ENCODE results near the gene DNER. TPM values are rescaled to one million over a fixed set of nuclear protein-coding genes. Genes with fewer than 3 reads are reported as not detected.
"Not testable (repeated sequence)": the region's sequence is repeated elsewhere in the genome, so short reads cannot be mapped to it uniquely, and the experiment has no call there.

The DNER gene, protein sequence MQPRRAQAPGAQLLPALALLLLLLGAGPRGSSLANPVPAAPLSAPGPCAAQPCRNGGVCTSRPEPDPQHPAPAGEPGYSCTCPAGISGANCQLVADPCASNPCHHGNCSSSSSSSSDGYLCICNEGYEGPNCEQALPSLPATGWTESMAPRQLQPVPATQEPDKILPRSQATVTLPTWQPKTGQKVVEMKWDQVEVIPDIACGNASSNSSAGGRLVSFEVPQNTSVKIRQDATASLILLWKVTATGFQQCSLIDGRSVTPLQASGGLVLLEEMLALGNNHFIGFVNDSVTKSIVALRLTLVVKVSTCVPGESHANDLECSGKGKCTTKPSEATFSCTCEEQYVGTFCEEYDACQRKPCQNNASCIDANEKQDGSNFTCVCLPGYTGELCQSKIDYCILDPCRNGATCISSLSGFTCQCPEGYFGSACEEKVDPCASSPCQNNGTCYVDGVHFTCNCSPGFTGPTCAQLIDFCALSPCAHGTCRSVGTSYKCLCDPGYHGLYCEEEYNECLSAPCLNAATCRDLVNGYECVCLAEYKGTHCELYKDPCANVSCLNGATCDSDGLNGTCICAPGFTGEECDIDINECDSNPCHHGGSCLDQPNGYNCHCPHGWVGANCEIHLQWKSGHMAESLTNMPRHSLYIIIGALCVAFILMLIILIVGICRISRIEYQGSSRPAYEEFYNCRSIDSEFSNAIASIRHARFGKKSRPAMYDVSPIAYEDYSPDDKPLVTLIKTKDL
- polyA plus RNA-seq (2013, experiment 1 of 4): 7.8 TPM
- polyA plus RNA-seq (2013, experiment 2 of 4): 5.1 TPM
- polyA plus RNA-seq (2013, experiment 3 of 4): 8.2 TPM
- 10.8 TPM for polyA plus RNA-seq (2013, experiment 4 of 4)

DNA sequence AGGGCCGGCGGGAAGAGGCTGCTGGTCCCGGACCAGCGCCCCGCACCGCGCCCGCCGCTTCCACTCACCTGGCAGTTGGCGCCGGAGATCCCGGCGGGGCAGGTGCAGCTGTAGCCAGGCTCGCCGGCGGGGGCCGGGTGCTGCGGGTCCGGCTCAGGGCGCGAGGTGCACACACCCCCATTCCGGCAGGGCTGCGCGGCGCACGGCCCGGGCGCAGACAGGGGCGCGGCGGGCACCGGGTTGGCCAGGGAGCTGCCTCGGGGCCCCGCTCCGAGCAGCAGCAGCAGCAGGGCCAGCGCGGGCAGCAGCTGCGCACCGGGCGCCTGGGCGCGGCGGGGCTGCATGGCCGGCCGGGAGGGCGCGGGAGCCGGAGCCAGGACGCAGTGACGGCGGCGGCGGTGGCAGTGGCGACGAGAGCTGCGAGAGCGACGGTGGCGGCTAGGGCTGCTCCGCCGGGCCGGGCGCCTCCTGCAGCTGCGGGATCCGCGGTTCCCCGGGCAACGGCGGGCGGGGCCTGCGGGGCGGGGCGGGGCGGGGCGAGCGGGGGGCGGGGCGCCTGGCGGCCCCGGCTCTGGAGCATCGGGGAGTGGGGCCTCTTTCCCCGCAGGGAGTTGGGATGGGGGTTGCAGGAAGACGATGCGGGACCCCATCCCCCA is at the start of gene DNER:
Gene DNER, minus strand, starts transcription at position 476 of the 656 bp plus-strand sequence. Its CDS starts 132 bp downstream, at position 344.
- no peaks in the 10 kb centered on the region for H3K36me3 ChIP-seq (ENCODE audit: control insufficient read depth, insufficient read depth, low read length)
- H3K9me3 ChIP-seq (ENCODE audit: control insufficient read depth, low read length): no peaks in the 10 kb centered on the region
- H3K4me1 ChIP-seq (ENCODE audit: control insufficient read depth, insufficient read depth, low read length): no peaks in the 10 kb centered on the region
- no peak within 1 kb of the TSS for H3K27ac ChIP-seq (ENCODE audit: insufficient read depth, low read depth, low read length, poor library complexity, severe bottlenecking)
- peaks cover 73% of the 10 kb centered on the region for H3K27me3 ChIP-seq (ENCODE audit: control insufficient read depth, insufficient read depth, low read length, poor library complexity, severe bottlenecking)
- 0 to 1% methylated on average over 84 of the region's 84 CpGs for WGBS, 2 experiments
- H3K4me3 ChIP-seq (ENCODE audit: insufficient read depth, low read depth, low read length): peak within 1 kb of the TSS; percentile 57

DNA sequence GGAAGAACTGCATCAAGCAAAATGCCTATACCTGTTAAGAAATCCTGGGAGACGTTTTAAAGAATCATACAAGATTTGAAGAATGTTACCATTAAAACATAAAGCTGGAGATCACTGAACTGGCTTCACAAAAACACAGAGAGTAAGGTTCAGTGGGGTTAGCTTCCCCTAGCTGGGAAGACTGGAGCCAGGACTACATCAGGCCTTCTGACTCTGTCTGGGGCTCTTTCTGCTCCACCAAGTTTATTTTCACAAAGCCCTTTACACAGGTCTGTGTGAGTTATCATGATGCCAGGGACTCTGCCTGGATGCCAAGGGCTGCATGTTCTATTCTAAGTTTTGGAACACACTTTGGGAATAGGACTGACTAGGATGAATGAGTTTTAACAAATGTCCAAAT is 47.3 kb upstream of the DNER start:
- 82% methylated on average over 1 of the region's 1 CpG; no CpG with 5 or more reads in 1 of the 2 experiments for WGBS, 2 experiments
- Histone ChIP-seq H3K27ac (ENCODE audit: insufficient read depth, low read depth, low read length, poor library complexity, severe bottlenecking) (no peak overlapping the region), H3K4me3 (ENCODE audit: insufficient read depth, low read depth, low read length) (no peak overlapping the region), H3K36me3 (ENCODE audit: control insufficient read depth, insufficient read depth, low read length) (peaks cover 4% of the 10 kb centered on the region), H3K9me3 (ENCODE audit: control insufficient read depth, low read length) (no peaks in the 10 kb centered on the region), H3K4me1 (ENCODE audit: control insufficient read depth, insufficient read depth, low read length) (peaks cover 15% of the 10 kb centered on the region), H3K27me3 (ENCODE audit: control insufficient read depth, insufficient read depth, low read length, poor library complexity, severe bottlenecking) (no peaks in the 10 kb centered on the region)

DNA sequence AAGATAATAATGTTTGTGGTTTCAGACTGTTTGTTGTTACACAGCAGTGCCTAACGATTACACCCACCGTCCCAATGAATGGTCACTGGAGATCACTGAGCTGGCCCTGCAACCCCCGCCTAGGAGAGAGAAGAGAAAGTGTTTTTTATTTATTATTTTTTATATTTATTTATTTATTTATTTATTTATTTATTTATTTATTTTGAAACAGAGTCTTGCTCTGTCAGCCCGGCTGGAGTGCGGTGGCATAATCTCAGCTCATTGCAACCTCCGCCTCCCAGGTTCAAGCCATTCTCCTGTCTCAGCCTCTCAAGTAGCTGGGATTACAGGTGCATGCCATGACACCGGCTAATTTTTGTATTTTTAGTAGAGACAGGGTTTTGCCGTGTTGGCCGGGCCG is 43.1 kb upstream of the DNER start:
- not testable (repeated sequence) for H3K27me3 ChIP-seq (ENCODE audit: control insufficient read depth, insufficient read depth, low read length, poor library complexity, severe bottlenecking); H3K27ac ChIP-seq (ENCODE audit: insufficient read depth, low read depth, low read length, poor library complexity, severe bottlenecking); H3K9me3 ChIP-seq (ENCODE audit: control insufficient read depth, low read length); H3K36me3 ChIP-seq (ENCODE audit: control insufficient read depth, insufficient read depth, low read length); H3K4me1 ChIP-seq (ENCODE audit: control insufficient read depth, insufficient read depth, low read length); H3K4me3 ChIP-seq (ENCODE audit: insufficient read depth, low read depth, low read length)
- WGBS, 2 experiments: 95 to 98% methylated on average over 9 of the region's 10 CpGs

DNA sequence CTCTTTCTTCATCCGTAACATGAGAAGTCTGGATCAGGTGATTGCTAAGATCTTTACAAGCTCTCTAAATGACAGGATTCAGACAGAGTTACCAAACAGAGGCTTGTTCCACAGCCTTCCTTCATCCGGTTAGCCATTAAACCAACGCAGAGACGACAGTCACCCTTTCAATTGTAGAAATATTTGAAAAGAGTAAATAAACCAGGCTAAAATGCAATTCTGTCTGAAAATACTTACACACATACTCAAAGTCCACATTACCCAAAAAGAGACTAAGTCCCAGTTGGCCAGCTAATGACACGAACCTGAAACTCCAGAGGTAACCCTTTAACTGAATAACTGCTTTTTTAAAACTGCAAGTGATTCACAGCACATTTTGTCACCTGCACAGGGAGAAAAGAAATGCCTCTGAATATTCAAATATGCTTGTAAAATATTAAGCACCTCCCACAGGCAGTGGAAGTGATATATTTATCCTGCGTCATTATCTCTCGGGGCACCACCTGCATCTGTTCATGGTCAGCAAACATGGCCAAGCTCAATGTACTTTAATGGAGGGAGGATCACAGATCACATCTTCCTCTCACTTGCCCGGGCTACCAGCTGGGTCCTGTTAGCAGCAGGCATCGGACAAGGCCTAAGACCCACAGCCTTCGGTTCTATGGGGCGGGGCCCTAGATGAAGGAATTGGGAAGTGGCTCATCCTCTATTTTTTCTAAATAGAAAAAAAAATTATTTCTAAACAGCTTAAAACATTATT is 38.8 kb upstream of the DNER start:
- no peak overlapping the region for H3K27ac ChIP-seq (ENCODE audit: insufficient read depth, low read depth, low read length, poor library complexity, severe bottlenecking)
- H3K36me3 ChIP-seq (ENCODE audit: control insufficient read depth, insufficient read depth, low read length): no peaks in the 10 kb centered on the region
- no peaks in the 10 kb centered on the region for H3K4me1 ChIP-seq (ENCODE audit: control insufficient read depth, insufficient read depth, low read length)
- 90 to 93% methylated on average over 8 to 11 of the region's 11 CpGs for WGBS, 2 experiments
- no peaks in the 10 kb centered on the region for H3K27me3 ChIP-seq (ENCODE audit: control insufficient read depth, insufficient read depth, low read length, poor library complexity, severe bottlenecking)
- no peaks in the 10 kb centered on the region for H3K9me3 ChIP-seq (ENCODE audit: control insufficient read depth, low read length)
- no peak overlapping the region for H3K4me3 ChIP-seq (ENCODE audit: insufficient read depth, low read depth, low read length)

DNA sequence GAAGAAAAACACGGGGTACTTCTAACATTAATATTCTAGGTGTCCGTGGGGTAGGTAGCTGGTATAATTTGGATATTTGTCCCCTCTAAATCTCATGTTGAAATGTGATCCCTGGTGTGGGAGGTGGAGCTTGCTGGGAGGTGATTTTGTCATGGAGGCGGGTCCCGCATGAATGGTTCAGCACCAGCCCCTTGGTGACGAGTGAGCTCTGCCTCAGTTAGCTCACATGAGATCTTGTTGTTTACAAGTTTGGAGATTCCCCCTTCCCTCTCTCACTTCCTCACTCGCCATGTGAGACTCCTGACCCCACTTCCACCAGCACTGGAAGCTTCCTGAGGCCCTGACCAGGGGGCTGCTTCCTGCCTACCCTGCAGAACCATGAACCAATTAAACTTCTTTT is 35.4 kb upstream of the DNER start:
- no peaks in the 10 kb centered on the region for H3K9me3 ChIP-seq (ENCODE audit: control insufficient read depth, low read length)
- 92 to 94% methylated on average over 6 of the region's 6 CpGs for WGBS, 2 experiments
- no peak overlapping the region for H3K4me3 ChIP-seq (ENCODE audit: insufficient read depth, low read depth, low read length)
- H3K4me1 ChIP-seq (ENCODE audit: control insufficient read depth, insufficient read depth, low read length): no peaks in the 10 kb centered on the region
- H3K27ac ChIP-seq (ENCODE audit: insufficient read depth, low read depth, low read length, poor library complexity, severe bottlenecking): no peak overlapping the region
- H3K27me3 ChIP-seq (ENCODE audit: control insufficient read depth, insufficient read depth, low read length, poor library complexity, severe bottlenecking): no peaks in the 10 kb centered on the region
- no peaks in the 10 kb centered on the region for H3K36me3 ChIP-seq (ENCODE audit: control insufficient read depth, insufficient read depth, low read length)

DNA sequence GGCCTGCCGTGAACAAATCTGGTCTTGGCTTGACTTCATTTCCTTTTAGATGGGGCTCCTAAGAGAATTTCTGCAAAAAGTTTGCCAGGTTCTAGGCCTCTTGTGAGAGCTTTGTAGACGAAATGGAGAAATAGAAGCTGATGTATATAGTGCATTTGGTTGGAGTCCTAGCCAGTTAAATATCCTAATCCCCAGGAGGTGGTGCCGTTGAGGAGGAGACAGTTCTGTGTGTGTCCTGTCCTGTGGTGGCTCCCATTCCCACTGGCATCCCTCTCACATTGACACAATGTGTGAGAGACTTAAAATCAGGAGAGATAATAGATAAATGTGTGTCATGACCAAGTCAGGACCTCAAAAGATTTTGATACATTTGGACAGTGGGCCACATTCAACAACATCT is 34.6 kb upstream of the DNER start:
- Histone ChIP-seq H3K9me3 (ENCODE audit: control insufficient read depth, low read length) (no peaks in the 10 kb centered on the region), H3K27ac (ENCODE audit: insufficient read depth, low read depth, low read length, poor library complexity, severe bottlenecking) (no peak overlapping the region), H3K36me3 (ENCODE audit: control insufficient read depth, insufficient read depth, low read length) (no peaks in the 10 kb centered on the region), H3K27me3 (ENCODE audit: control insufficient read depth, insufficient read depth, low read length, poor library complexity, severe bottlenecking) (no peaks in the 10 kb centered on the region), H3K4me3 (ENCODE audit: insufficient read depth, low read depth, low read length) (no peak overlapping the region), H3K4me1 (ENCODE audit: control insufficient read depth, insufficient read depth, low read length) (no peaks in the 10 kb centered on the region)
- WGBS, 2 experiments: 95 to 99% methylated on average over 3 of the region's 3 CpGs

DNA sequence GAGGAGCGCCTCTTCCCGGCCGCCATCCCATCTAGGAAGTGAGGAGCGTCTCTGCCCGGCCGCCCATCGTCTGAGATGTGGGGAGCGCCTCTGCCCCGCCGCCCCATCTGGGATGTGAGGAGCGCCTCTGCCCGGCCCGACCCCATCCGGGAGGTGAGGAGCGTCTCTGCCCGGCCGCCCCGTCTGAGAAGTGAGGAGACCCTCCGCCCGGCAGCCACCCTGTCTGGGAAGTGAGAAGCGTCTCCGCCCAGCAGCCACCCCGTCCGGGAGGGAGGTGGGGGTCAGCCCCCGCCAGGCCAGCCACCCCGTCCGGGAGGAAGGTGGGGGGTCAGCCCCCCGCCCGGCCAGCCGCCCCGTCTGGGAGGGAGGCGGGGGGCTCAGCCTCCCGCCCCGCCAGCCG is 28.3 kb upstream of the DNER start:
- not testable (repeated sequence) for H3K36me3 ChIP-seq (ENCODE audit: control insufficient read depth, insufficient read depth, low read length); H3K9me3 ChIP-seq (ENCODE audit: control insufficient read depth, low read length); H3K27me3 ChIP-seq (ENCODE audit: control insufficient read depth, insufficient read depth, low read length, poor library complexity, severe bottlenecking); H3K4me1 ChIP-seq (ENCODE audit: control insufficient read depth, insufficient read depth, low read length); H3K27ac ChIP-seq (ENCODE audit: insufficient read depth, low read depth, low read length, poor library complexity, severe bottlenecking); H3K4me3 ChIP-seq (ENCODE audit: insufficient read depth, low read depth, low read length)
- WGBS, 2 experiments: 96% methylated on average over 29 to 33 of the region's 35 CpGs

DNA sequence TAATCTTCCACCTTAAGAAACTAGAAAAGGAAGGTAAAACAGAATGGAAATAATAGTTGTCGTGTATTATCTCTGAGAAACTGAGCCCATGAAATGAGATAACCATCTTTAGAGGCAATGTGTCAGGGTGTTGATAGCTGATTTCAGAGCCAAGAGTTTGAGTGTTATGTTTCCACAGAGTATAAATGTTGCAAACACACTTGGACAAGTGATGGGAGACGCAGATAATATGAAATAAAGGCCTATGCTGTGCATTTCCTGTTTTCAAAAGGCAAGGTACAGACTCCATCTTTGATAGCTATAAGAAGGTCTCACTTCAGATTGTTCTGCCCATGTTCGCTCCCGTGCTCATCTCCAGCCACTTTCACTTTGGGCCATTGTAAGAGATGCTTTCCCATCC is 25.9 kb upstream of the DNER start:
- Histone ChIP-seq H3K27me3 (ENCODE audit: control insufficient read depth, insufficient read depth, low read length, poor library complexity, severe bottlenecking) (no peaks in the 10 kb centered on the region), H3K4me1 (ENCODE audit: control insufficient read depth, insufficient read depth, low read length) (no peaks in the 10 kb centered on the region), H3K27ac (ENCODE audit: insufficient read depth, low read depth, low read length, poor library complexity, severe bottlenecking) (no peak overlapping the region), H3K9me3 (ENCODE audit: control insufficient read depth, low read length) (no peaks in the 10 kb centered on the region), H3K36me3 (ENCODE audit: control insufficient read depth, insufficient read depth, low read length) (no peaks in the 10 kb centered on the region), H3K4me3 (ENCODE audit: insufficient read depth, low read depth, low read length) (no peak overlapping the region)
- 91 to 96% methylated on average over 4 of the region's 4 CpGs for WGBS, 2 experiments

DNA sequence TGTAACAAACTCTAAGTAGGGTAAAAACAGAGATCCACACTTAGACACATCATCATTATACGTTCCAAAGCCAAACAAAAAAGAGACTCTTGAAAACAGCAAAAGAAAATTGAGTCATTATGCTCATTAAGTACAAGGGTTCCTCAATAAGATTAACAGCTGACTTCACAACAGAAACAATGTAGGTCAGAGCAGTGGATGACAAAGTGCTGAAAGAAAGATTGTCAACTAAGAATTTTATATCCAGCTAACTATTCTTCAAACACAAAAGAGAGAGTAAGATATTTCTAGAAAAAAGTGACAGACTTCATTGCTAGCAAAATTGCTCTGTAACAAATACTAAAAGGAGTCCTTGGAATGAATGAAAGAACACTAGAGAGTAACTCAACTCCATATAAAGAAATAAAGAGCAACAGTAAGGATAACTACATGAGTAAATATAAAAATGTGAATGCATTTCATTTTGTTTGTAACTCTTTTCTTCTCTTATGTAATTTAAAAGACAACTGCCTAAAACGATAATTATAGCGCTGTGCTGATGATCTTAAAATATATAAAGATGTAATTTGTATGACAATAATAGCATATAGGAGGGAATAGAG is 23.8 kb upstream of the DNER start:
- H3K4me1 ChIP-seq (ENCODE audit: control insufficient read depth, insufficient read depth, low read length): no peaks in the 10 kb centered on the region
- no peaks in the 10 kb centered on the region for H3K27me3 ChIP-seq (ENCODE audit: control insufficient read depth, insufficient read depth, low read length, poor library complexity, severe bottlenecking)
- 69 to 80% methylated on average over 1 to 3 of the region's 3 CpGs for WGBS, 2 experiments
- no peak overlapping the region for H3K27ac ChIP-seq (ENCODE audit: insufficient read depth, low read depth, low read length, poor library complexity, severe bottlenecking)
- H3K36me3 ChIP-seq (ENCODE audit: control insufficient read depth, insufficient read depth, low read length): no peaks in the 10 kb centered on the region
- no peaks in the 10 kb centered on the region for H3K9me3 ChIP-seq (ENCODE audit: control insufficient read depth, low read length)
- H3K4me3 ChIP-seq (ENCODE audit: insufficient read depth, low read depth, low read length): no peak overlapping the region

Measured in ectodermal cell (in vitro differentiated cells).